Stimulated activated CD4-positive, alpha-beta T cell treated with anti-CD3 and anti-CD28 coated beads, Interleukin-4, amount 100 ng/mL, for 1 hour (primary cell): ENCODE results near the gene ARL10.

ENCODE experiments used
- DNase-seq: peaks from one replicate; pipeline ENCODE4 v3.0.0-alpha.2; 2020

Gene ARL10

DNA sequence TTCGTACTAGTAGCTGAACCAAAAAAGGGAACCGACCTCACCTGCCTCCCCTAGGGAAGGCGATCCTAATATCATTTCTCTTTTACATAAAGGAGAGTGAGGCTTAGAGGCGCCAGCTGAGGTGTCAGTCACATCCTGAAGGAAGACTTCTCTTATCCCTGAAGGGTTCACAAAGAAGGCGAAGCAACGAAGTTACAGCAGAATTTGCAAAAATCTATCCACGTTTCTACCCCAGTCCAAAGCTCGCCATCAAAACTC is 3.1 kb upstream of the ARL10 start:
- no peak for DNase-seq

DNA sequence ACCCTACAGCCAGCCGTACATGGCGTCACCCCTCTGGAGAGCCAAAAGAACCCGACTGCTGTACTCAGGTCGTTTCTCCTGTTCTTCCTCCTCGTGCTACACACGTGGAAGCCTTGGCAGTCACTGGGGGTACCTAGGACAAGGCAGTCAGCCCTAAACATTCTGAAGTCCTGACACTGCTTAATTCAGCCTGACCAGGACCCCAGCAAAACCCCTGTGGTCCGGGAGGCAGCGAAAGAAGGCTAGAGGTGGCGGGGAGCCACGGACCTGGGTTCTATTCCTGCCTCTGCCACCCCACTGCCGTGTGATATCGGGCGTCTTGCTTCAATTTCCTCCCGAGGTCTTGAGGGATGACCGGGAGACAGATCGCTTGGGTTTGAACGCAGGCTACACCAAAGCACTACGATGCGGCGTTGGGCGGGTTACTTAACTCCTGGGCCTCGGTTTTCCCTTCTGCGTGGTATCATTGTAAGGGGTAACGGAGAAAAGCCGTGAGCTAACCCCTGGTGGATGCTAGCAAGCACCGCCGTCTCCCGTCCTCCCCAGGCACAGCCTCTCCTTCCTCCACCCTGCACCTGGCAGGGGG is 429 bp upstream of the ARL10 start:
- DNase-seq: no peak

DNA sequence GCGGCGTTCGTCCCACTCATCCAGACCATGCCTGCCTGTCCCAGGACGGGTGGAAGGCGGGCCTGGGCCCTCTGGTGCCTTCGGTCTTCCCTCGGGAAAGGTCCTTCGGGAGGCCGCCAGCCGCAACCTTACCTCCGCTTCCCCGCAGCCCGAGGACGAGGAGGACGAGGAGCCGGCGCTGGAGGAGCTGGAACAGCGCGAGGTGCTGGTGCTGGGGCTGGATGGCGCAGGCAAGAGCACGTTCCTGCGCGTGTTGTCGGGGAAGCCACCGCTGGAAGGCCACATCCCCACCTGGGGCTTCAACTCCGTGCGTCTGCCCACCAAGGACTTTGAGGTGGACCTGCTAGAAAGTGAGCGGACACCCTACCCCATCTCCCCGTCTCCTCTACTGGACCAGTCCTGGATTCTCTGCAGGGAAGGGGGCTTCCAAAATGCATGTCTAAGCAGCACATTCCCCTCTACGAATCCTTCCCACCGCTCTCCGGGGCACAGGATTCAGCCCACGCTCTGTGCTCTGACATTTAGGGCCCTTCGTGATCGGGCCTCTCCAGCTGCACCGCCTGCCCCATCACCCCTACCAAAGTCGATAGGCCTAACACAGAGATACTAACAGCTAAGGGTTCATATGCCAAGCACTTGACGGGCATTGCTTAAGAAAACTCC is 1.1 kb downstream of the ARL10 start:
- DNase-seq: no peak

DNA sequence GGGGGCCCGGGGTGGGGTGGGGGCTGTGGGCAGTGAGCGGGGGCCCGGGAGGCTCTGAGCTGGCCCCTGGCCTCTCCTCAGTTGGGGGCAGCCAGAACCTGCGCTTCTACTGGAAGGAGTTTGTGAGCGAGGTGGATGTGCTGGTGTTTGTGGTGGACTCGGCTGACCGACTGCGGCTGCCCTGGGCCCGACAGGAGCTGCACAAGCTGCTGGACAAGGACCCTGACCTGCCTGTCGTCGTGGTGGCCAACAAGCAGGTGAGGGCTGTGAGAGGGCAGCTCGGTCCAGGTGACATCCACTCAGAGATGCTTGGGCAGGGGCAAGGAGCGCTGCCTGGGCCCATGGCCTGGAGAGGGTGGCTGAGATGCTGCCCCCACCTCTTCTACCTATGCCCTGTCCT is 3.4 kb downstream of the ARL10 start:
- DNase-seq: no peak

DNA sequence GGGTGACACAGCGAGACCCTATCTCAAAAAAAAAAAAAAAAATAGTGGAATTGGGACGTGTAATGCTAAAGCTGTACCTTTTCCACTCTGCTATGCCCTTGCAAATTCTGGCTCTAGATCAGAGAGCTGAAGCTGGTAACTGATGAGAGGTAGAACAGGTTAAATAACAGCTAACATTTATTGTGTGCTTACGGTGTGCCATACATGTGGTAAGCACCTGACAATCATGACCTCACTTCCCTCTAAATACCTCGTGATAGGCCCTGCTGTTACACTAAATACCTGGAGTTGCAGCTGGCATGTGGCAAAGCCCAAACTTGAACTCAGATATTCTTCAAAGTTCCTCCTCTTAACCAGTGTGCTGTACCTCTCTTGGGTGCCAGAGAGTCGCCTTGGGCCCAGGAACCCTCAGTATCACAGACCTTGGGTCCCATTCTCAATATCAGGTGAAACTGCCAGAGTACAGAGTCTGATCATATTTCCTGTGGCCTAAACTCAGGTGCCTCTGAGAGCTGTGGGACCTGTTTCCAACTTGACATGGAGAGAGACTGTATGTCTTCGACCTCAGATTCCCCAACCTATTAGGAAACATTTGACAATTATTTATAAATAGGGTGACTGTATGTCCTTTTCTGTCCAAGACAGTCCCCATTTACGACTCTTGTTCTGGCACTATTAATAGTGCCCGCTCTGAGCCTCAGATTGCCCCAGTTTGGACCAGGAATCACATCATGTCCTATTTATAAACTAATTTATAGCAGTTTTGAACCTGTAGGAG is 4.8 kb downstream of the ARL10 start:
- no peak for DNase-seq

DNA sequence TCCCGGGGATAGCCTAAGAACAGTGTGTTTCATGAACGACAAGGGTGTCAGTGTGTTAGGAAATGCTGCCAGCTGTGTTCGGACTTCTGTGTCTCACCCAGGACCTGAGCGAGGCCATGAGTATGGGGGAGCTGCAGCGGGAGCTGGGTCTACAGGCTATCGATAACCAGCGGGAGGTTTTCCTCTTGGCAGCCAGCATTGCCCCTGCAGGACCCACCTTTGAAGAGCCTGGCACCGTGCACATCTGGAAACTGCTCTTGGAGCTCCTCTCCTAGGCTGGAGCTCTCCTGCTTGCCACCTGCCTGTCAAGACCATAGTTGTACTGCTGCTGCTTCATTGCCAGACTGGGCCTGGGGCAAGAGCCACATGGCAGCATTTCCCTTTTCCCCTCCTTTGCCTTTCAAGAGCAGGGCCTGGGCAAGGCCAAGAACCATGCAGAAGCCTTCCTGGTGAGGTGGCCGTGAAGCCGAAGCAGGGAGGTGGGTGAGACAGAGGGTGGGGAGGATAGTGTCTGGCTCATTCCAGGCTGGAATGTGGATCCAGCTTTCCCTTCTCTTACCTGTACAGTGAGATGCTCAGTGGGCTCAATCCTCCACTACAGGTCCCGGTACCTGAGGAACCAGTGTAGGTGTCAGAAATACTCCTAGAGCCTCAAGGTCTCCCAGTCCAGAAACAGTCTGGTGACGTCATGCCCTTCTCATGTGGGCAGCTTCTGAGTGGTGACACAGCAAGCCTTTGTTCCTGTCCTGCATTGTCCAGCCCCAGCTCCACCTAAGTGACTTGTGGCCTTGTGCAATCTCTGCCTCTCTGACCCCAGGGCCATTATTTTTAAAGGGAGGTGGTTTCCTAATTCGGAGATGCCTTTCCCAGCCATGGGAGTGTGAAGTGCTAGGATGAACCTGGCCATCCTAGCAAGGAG is 6.6 kb downstream of the ARL10 start:
- DNase-seq: no peak

DNA sequence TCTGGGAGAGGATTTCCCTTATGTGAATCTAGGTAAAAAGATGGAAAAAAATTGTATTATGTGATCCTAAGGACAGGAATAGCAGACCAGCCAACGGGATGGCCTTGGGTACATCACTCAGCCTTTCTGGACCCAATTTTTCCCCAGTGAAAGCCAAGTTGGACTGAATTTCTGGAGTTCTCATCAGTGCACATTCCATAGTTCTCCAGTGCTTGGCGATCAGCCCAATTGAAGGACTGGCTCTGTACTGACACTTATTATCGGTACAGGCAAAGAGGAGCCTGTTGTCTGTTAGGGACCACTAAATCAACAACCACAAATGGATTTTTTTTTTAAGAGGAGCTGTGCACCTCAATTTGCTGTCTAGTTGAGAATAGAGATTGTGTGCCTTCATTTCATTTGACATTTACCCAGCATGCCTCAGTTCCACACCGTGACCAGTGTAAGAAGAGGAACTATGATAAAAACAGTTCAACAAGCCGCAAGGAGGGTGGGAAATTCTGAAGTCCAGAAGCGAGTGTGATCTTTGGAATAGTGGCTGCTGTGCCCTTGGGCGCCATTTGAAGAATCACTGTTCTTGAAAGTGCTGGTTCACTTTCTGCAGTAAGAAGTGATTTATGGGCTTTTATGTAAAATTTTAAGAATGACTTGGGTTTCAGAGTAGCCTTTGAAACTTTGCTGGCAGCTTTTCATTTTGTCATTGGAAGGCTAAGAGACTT is 8.0 kb downstream of the ARL10 start:
- DNase-seq: no peak

DNA sequence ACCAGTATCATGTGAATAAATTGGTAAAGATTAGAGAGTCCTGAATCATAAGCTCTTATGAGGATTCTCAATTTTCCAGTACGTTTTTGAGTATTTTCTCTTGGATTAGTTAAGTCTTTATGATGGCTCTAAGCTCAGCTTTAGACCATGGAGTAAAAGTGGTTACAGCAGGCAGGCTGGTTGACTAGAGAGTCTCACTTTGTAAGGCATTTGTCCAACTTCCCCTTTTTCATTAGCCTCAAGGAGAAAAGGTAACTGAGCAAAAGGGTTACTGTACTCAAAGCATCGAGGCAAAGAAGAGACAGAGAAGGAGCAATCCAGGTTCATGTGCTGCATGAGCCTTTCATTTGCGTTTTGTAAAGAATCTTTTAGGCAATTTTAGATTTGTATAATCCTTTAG is 14.6 kb downstream of the ARL10 start:
- no peak for DNase-seq

DNA sequence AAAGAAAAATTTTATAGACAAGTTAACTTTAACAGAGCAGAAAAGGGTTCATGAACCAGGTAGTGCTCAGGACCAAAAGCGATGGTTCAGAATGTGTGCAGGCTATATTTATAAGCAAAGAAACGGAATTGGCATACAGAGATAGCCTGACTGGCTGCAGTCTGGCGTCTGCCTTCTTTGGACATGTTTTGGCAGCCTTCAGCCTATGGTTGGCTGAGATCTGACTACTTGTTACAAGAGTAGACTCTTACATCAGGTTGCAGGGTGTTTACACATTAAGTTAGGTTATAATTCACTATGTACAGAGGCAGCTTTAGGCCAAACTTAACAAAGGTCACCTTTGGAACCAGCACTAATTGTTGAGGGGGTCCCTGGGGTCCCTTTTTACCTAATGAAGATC is 16.1 kb downstream of the ARL10 start:
- DNase-seq: no peak

DNA sequence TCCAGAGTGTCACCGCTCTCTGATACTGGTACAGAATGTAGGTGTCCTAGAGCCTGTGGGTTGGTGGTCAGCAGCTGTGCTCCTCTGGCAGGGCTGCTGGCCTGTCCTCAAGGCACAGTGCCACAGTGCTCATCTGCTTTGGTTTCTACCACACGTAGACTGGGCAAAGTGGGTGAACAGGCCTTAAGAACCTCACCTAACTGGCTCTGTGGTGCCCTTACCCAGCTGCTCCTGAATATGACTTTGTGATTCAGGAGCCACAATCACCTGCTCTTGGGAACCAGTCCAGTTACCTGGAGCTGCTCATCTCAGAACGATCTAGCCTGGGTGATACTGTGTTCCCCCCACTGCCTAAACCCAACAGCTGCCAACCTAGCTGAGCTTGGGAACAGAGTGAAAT is 16.7 kb downstream of the ARL10 start:
- no peak for DNase-seq

DNA sequence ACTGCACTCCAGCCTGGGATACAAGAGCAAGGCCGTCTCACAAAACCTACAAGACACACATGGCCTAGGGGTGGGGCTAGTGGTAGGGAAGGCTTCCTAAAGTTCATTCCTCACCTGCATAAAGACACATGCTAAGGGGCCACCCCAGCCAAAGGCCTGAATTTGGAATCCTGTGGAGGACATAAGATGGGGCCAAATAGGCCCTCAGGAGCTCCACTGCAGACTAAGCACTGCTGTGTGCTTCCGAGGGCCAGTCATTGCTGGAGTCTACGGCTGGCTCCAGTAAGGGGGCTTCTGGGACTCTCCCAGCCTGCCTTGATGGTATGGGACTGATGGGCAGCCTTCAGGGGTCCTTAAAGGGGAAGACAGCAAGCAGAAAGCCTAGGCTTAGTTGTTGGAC is 17.4 kb downstream of the ARL10 start:
- no peak for DNase-seq

DNA sequence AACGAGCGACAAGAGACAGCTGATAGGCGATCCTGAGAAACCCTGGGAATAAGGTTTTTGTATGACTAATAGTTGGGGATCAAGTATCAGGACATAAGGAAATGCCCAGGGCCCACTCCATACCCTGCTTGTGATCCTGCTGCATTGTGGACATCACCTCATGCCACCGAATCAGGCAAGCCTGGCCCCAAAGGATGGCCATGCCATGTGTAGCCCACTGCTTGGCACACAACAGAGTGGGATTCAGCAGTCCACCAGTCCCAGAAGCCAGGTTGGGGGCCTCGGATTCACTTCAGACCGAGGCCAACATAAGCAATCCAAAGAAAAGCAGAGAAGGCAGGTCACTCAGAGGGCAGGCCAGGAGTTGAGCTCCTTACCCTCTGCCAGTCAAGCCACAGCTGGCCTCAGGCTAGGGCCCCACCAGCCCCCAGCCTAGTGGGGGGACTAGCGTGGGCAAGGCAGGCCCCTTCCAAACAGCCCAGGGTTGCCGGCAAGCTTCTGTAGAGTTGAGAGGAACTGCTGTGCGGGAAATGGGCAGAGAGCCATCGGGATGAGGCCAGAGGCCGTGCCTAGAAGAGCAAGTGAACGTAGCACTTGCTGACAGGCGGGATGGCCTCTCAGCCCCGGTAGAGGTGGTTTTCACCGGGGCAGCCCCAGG is 18.1 kb downstream of the ARL10 start:
- DNase-seq: no peak

DNA sequence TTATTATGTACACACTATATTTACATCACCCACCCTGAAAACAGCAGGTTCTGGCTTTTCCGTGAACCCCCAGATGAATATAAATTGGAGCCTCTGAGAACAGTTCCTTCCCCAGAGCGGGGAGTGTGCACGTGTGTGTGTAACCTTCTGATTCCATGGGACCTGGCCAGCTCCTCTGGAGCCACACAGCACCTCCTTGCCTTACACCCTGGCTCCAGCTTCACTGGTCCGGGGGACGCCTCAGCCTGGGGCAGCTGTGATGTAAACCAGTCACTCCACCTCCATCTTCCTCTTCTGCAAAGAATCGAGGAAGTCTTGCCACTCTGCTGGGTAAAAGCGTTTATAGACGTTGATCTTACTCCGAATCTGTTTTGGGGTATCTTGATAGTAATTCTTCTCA is 18.7 kb downstream of the ARL10 start:
- no peak for DNase-seq

DNA sequence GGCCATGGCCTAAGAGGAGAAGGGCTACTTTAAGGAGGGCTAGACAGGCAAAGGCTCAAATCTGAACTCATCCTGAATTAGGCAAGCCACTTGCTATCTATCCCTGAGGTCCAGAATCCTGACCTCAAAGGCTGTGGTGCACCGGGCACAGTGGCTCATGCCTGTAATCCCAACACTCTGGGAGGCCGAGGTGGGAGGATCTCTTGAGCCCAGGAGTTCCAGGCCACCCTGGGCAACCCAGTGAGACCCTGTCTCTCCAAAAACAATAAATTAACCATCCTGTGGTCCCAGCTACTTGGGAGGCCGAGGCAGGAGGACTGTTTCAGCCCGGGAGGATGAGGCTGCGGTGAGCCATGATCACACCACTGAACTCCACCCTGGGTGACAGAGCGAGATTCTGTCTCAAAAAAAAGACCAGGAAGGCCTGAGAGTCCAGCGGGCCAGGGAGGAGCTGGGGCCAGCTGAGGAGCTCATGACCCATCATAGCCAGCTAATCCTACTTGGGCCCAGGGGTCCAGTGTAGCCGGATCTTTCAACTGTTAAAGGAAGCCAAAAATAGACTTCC is 19.2 kb downstream of the ARL10 start:
- no peak for DNase-seq

DNA sequence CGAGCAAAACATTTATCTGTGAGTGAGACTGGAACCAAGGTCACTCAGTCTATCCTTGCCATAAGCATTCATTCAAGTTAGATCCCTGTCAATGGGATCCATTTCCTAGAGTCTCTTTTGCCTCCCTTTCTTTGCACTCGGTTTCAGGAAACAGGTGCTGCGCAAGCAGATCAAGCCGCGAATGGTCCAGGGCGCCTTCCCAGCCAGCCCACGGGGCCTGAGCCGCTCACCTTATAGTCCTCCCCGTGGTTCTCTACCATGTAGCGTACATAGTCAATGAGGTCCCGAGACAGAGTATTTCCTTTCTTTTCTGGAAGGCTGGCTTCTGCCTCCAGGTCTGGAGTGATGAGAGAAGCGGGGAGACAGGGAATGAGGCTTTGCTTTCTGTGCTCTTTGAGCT is 19.7 kb downstream of the ARL10 start:
- DNase-seq: no peak

DNA sequence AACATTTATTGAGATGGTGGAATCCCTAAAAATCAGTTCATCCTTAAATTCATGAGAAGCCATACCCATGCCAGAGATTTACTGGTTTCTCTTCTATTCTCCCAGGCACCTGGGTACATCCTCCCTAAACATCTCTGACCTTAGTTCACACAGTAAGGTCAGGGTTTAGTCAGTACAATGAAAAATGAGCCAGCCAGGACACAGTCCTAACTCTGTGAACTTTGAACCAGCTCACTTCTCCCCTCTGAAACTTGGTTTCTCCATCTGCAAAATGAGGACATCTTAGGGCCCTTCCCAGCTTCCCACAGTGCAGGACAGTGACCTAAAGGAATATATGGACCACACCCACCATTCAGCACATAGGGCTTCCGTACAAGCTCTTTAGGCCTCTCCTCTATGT is 21.2 kb downstream of the ARL10 start:
- DNase-seq: no peak

DNA sequence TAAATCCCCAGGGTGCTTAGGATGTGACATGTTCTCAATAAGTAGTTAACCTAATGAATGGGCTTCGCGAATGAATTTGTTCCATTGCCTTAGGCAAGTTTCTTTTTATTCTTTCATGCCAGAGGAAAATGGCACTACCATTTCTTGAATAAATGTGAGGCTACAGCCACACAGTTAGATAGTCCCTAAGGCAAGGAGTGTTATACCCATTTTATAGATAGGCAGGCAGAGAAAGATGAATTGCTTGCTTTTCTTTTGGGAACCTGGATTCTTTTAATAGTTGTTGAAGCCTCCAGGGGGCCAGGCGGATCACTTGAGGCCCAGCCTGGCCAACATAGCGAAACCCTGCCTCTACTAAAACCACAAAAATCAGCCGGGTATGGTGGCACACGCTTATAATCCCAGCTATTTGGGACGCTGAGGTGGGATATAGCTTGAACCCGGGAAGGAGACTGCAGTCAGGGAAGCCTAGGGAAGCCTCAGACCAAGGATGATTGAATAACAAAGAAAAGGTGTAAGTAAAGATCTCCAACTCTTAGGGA is 22.2 kb downstream of the ARL10 start:
- DNase-seq: no peak

DNA sequence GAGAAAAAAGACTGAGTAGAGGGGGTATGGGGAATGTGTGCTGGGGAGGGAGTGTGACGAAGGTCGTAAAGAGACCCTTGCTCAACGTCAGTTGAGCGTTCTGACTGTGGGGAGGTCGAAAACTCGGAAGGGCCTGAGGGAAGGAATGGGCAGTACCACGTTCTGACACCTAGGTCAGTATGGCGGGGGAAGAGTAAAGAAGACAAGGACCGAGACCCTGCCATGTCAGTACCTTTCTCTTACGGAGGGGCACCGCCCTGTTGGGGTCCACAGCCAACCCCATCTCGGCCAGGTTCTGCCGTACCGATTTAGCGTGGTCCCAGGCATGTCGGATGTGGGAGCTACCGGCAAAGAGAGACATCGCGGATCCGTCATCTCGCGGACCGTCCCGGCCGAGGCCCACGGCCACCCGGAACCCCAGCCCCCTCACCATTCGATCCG is 22.7 kb downstream of the ARL10 start:
- no peak for DNase-seq

DNA sequence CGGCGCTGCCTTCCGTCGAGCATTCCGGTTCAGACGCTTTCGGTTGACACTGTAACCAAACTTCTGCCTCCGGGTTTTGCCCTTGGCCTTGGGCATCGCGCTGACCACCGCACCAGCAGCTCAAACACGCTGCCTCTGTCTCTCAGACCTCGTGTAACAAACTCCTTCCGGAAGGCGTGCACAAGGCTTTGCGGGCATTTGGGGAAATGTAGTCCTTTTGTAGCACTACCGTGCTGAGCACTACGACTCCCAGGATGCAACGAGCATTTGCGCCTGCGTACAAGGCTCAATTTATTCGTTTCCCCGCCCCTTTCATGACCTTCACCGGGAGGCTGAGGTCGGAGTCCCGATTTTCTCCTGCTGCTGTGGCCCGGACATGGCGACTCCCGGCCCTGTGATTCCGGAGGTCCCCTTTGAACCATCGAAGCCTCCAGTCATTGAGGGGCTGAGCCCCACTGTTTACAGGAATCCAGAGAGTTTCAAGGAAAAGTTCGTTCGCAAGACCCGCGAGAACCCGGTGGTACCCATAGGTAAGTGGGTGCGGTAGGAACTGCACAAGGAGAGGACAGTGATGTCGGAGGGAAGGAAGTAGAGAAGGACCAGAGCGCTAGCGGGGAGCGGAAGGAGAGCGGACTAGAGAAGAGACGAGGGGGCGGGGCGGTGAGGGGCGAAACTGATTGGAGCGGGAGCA is 23.3 kb downstream of the ARL10 start, which contains the start of the genes HIGD2A and NOP16:
Gene HIGD2A (plus strand): TSS at position 308 of the 691 bp plus-strand sequence. CDS start 69 bp downstream, at position 377.
Gene NOP16 (minus strand): TSS at position 155 of the 691 bp plus-strand sequence. CDS start 59 bp downstream, at position 96.
- DNase-seq: peak; percentile 99
